Dedifferentiated amniotic fluid mesenchymal stem cell (primary cell): ENCODE data around the gene ALPL.

Experiments
- DNase-seq: peaks from one replicate; pipeline ENCODE4 v3.0.0-alpha.2; 2016; ENCODE audit errors: extremely low spot score

The ALPL gene

DNA sequence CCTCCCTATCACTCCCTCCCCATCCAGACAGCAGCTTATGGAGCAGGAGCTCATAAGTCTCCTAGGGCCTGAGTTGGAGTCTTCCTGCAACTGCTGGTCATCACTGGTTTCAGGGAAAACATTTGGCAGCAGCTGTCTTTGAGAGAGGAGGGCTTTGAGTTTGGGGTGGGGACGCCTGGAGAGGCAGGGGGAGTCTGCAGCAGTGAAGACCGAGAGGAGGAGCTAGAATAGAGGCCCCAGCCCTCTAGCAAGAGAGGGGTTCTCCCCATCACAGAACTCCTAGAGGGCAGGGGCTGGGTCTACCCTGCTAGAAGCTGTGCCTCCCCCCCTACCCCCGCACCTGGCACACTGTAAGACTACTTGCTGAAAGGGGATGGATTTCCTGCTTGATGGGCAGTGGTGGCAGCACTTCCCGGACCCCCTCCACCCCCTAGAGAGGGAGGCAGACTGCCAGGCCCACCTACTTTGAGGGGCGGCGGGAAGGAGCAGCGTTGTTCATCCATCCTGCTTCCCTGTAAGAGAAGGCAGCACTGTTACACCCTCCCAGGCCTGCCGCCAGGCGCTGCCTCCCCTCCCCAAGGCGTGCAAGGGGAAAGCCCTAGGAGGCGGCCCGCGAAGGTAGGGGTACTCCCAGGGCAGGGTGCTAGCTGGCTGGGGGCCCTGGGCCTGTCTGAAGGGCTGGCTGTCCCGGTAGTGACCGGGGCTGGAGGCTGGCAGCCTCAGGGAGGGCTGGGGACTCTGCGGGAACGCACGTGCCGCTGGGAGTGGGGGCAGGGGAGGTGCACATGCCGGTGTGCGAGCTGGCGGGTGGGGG lies 109.5 kb downstream of the ALPL start:
- DNase-seq, result no peak

DNA sequence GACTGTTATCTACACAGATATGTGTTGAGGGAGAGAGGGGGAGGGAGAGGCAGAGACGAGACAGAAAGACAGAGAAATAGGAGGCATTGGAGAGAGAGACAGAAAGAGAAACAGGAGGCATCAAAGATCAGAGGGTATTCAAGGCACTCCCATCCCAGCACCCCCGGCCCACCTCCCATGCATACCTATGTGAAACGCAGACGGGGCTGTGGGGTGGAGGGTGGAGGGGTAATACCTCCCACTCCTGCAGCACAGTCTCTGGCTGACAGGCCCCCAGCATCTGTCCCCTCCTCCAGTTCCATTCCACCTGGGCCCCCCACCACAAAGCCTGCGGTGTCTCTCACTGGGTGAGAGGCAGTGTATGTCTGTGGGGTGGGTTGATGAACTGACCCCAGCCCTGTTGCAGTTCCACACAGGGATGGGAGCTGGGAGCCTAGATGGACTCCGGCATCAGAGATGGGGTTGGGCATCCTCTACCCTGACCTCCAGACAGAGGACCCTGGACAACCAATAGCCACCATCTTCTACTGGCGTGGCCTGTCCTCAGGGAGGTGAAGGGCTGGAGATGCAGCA lies 110.2 kb downstream of the ALPL start:
- DNase-seq, result no peak

DNA sequence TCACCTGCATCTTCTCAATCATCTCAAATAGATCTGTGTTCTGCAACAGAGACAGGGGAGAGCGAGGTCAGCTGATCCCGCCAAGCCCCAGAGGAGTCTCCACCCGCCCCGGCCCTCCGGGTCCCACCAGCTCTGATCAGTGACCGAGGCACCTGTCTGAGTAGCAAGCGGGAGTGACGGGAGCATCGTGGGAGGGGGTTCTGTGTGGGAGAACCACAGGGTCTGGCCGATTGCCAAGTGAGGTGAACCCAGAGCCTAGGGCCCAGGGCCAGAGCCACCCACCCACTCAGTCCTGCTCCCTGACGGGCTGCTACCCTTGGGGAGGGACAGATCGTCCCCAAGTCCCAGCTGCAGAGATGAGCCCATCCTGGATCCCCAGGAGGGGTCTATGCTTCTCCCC lies 110.8 kb downstream of the ALPL start:
- DNase-seq, result no peak

DNA sequence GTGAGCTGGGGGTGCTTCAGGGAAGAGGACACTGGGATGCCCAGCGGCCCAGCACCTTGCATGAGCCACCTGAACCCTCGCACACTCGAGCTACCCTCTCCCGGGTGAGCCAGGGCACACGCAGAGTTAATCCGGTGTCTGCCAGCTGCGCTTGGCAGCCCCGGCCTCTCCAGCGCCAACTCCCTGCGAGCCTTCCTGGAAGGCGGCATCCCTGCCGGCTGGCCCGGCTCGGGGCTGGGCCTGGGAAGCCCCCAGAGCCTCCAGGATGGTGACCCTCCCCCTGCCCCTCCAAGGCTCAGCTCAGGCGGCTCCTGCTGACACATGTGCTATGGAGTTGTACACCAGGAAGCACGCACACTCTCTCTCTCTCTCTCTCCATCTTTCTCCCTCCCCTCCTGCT lies 111.3 kb downstream of the ALPL start:
- DNase-seq, result no peak

DNA sequence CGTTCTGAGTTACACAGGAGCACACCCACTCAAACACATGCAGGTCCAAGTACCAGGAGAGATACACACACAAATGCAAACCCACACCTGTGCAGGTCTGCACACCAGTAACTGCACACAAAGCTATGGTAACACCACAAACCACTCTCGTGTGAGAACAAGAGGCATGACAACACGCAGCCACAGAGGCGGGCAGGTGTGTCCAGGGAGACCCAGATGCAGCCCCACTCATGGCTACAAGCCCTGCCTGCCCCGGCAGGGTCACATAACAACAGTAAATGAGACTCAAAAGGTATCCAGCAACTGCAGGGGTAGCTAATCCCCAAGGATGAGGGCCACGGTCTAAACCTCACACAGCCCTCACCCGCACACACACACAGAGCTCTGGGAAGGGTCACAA lies 111.8 kb downstream of the ALPL start:
- no peak for DNase-seq

DNA sequence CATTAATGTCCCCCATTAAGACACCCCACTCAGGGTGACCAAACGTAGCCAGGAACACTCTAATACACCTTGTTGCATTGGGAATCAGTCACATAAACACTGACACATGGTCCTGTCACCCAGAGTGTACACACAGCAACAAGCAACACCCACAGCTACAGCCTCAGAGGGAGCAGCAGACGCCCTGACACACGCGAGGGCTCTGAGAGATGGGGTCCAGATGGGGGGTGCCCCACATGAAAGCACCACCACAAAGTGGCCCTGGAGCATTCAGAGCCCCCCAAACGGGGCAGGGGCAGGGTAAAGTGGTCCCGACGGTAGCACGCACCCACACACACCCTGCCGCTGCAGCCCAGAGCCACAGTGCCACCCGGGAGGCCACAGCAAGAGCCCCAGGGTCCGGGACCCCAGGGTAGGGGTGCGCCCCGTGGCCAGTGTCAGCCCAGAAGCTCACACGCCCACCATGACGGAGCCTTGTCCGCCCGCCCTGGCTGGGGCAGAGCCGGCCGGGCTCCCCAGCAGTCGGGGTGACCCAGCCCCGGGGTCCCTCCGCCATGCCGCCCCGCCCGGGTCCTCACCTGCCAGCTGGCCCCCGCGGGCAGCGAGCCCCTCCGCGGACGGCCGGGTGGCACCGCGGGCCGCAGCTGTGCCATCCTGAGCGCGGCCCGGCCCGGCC lies 112.7 kb downstream of the ALPL start:
- no peak for DNase-seq

DNA sequence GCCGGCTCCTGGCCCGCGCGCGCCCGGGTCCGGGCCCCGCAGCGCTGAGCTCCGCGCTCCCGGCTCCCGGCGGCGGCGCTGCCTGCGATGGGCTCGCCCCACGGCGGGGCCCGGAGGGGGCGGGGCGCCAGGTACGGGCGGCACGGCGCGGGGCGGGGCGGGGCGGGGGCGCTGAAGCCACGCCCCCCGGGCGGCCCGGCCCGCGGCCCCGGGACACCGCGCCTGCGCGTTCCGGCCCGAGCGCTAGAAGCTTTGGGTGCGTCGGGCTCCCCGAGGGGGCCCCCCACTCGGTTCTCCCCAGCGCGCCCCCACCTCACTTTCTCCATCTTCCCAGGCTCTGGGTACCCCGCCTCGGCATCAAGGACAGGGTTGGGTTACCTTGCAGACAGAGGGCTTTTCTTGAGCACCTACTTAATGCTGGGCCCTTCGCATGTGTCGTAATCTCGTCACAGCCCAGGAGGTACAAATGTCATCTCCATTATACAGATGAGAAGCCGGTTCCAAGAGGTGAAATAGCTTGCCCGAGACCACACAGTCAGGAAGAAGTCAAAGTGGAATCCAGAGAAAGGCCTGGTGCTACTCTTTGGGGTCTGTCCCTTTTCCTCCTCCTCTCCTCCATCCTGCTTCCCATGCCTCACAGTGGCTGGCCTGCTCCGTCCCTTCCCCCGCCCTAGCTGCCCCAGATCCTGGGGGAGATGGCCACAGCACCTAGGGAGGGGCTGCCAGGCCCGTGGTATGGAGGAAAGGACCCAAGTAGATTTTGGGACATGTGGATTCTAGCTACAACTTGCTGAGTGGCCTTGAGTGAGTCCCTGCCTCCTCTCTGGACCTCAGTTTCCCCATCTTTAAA lies 113.5 kb downstream of the ALPL start:
- DNase-seq, result no peak

DNA sequence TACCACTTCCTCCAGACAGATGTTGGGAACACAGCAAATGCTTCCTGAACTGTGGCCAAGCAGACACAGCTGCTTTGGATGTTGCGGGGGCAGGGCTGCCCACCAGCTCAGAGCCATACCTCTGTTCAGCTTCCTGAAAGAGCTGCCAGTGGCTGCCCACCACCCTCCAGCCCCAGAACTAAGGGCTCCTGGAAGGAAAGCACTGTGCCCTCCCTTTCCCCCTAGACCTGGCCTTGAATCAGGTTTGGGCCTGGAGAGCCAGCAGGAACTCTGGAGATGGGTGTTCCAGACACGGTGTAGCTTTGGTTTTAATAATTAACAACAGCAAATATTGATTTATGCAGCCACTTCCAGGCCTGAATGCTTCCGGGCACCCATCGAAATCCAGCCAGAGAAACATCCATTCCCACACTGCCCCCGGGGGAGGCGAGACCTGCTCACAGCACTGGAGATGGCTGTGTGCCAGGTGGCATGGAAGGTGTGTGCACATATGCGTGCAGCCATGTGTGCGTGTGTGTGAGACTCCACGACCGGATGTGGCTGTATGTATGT lies 114.3 kb downstream of the ALPL start:
- DNase-seq, result no peak

DNA sequence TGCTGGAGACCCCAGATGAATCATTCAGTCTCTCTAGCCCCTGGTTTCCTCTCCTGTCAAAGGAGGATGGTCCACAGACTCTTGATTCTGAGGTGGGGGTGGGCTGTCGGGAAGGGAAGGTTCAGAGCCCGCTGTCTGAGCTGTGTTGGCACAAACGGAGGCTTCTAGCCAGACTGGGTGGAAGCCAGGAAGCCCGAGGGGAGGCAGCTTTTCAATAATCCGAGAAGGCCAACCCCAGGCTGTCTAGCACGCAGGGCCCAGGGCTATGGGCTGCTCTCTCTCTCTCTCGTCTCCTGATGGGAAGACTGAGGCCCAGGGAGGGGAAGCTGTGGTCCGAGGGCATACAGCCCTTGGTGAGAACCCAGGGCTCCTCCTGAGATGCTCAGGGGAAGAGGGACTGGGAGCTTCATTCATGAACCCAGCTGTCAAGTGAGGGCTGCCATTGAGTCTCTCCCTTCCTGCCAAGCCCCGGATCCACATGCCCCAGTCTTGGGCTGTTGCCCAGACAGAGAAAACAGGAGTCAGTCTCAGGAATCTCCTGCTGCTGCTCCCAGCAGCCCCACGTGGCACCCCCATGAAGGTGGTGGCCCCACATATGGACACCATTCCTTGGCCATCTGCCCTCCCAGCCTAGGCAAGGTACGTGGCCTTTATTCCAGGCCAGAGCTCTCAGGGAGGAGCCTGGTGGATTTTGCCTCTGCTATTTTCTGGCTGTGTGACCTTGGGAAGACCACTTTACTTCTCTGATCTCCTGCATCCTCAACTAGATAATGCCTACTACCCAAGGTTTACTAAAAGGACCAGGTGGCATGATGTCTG lies 115.6 kb downstream of the ALPL start:
- DNase-seq, result no peak

DNA sequence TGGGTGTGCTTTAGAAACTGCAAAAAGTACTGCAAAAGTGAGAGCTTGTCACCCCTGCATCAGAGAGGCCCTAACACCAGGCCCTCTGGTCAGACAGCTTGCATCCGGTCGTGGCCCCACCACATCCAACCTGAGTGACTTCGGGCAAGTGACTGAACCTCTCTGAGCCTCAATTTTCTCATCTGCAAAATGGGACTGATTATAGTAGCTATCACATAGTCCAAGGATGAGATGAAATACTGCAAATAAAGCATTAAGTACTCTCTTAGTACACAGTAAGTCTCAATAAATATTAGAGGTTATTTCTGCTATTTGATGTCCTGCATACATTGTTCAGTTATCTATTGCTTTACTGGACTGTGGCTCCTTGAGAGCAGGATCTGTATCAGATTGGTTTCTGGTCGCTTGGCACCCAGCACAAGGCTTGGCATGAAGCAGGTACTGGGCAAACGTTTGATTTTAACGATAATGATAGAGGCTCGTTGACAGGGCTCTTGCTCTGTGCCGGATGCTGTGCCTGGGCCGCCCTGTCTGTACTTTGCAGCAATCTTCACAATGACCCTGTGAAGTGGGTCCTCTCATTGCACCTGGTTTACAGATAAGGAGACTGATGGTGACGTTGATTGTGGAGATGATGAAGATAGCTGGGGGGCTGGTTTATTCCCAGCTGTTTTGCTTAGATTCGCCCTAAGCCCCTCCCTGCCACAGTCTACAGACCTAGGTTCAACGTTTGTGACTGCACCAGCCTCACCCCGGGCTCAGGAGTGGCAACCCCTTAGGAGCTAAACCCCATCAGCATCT lies 116.4 kb downstream of the ALPL start:
- DNase-seq, result no peak

DNA sequence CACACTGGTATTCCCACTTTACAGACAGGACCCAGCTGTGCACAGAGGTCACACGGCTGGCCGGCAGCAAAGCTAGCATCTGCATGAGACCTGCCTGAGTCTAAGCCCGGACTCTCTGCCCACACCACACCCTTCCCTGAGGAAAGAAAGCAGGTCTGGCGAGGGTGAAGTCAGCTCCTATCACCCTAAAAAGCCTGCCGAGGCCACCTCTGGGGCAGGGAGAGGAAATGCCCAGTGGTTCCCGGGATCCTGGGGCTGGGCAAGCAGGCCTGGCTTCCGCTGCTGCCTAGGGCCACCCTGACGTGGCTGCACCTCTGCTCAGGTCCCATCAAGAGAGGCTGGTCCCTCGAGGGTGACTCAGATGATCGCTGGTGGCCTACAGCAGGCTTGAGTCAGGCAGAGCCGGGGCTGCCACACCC lies 117.7 kb downstream of the ALPL start:
- DNase-seq, result no peak
